SH-SY5Y (cell line): ENCODE measurements around the gene ACBD7.

Source experiments
- GATA2 ChIP-seq: IDR thresholded peaks from 2 replicates; pipeline ENCODE4 v1.6.1; 2011; ENCODE audit warnings: mild to moderate bottlenecking, low read depth, low read length
- GATA3 ChIP-seq: IDR thresholded peaks from 2 replicates; pipeline ENCODE4 v1.6.1; 2011; ENCODE audit warnings: low read depth, mild to moderate bottlenecking, low read length, moderate library complexity

GRCh38 chr10:15136129-15137035 is 47.8 kb upstream of the ACBD7 start:
- TF ChIP-seq GATA2 (no peak), GATA3 (no peak)
